ENCODE data around the gene UQCRH.
"Not testable (repeated sequence)": the region's sequence is repeated elsewhere in the genome, so short reads cannot be mapped to it uniquely, and the experiment has no call there.

Gene UQCRH

GRCh38 chr1:46298387-46298786 is 5.1 kb upstream of the UQCRH start:
- in situ Hi-C loops (cut with HindIII; ENCODE audit: low sequenced_read_pairs), result loop anchor here (5.0 kb wide), 1 partner anchor 44 kb away; the partner anchor contains the start of gene NSUN4

- in situ Hi-C loops (cut with HindIII; ENCODE audit: low sequenced_read_pairs), result no loop called here
Measured at GRCh38 chr1:46300673-46301405, 2.7 kb upstream of the UQCRH start.

- in situ Hi-C loops (cut with HindIII; ENCODE audit: low sequenced_read_pairs), result no loop called here
Measured at GRCh38 chr1:46301406-46301807, 2.1 kb upstream of the UQCRH start.

- in situ Hi-C loops (cut with HindIII; ENCODE audit: low sequenced_read_pairs), result no loop called here
Measured at GRCh38 chr1:46301808-46302640, 1.5 kb upstream of the UQCRH start.

- in situ Hi-C loops (cut with HindIII; ENCODE audit: low sequenced_read_pairs), result no loop called here
Measured at GRCh38 chr1:46302641-46303037, 859 bp upstream of the UQCRH start.

- in situ Hi-C loops (cut with HindIII; ENCODE audit: low sequenced_read_pairs), result no loop called here
Measured at GRCh38 chr1:46303872-46304326, 401 bp downstream of the UQCRH start.

GRCh38 chr1:46306159-46306530 is 2.6 kb downstream of the UQCRH start:
- in situ Hi-C loops (cut with HindIII; ENCODE audit: low sequenced_read_pairs), result no loop called here

DNA sequence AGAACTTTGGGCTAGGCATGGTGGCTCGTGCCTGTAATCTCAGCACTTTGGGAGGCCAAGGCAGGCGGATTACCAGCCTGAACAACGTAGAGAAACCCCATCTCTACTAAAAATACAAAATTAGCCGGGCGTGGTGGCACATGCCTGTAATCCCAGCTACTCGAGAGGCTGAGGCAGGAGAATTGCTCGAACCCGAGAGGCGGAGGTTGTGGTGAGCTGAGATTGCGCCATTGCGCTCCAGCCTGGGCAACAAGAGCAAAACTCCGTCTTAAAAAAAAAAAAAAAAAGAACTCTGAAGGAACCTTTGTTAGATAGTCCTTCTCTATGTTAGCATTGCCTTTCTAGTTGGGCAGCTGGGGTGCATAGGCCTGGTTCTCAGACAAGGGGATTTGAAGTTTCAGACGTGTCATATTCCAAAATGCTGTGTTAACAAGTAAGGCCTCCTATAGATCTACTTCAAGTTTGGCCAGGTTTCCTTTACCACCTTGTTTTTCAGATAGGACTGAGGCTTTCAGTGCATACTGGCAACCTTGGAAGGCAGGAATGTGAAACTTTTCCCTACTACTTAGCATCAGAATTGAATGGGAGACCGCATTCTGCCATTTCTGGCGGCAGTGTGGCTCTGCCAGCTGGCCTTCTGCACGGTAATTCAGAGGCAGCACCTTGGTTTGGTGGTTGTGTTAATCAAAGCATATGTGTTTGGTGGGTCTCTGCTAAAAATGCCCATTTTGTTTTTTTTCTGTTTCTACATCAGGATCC is 6.1 kb downstream of the UQCRH start:
- in situ Hi-C loops (cut with HindIII; ENCODE audit: low sequenced_read_pairs), result no loop called here

DNA sequence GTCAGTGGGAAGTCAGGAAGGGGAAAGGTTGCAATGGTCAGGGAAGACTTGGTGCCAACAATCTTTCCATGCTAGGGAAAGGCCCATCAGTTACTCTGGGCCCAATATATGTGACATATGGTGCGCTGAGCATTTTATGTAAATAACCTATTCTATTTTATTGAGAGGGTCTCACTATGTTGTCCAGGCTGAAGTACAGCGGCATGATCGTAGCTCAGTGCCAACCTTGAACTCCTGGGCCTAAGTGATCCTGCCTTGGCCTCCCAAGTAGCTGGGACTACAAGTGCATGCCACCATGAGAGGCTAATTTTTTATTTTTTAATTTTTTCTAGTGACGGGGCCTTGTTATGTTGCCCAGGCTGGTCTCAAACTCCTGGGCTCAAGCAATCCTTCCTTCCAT is 6.8 kb downstream of the UQCRH start:
- in situ Hi-C loops (cut with HindIII; ENCODE audit: low sequenced_read_pairs), result no loop called here

DNA sequence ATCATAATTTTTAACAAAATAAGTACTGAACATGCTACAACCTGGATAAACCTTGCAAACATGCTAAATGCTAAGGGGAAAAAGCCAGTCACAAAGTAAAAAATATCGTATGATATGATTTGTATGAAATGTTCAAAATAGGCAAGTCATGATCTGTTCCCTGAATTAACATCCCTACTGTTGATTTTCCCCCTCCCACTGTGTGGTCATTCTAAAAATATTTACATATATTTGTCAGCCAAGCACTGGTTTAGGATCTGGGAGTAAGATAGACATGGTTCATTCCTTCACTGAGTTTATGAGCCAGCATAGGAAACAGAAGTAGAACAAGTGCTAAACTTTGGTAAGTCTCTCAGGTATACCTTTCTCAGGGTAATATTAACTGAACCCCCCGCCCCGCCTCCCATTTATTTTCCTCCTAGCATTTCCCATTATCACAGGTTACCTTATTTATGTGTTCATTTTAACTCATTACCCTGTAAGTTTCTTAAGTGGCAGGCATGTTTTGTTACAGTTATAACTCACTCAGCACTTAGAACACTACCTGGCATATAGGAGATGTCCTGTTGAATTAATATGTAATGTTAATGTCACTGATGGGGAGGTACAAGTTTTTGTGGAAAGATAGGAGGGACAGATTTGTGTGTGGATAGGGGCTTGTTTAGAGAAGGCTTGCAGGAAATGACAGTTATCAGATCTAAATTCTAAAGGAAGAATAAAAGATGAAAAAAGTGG is 12.3 kb downstream of the UQCRH start:
- in situ Hi-C loops (cut with HindIII; ENCODE audit: low sequenced_read_pairs), result no loop called here

GRCh38 chr1:46317323-46317722 is 13.8 kb downstream of the UQCRH start:
- in situ Hi-C loops (cut with HindIII; ENCODE audit: low sequenced_read_pairs), result no loop called here

- in situ Hi-C loops (cut with HindIII; ENCODE audit: low sequenced_read_pairs), result not testable (repeated sequence)
Measured at GRCh38 chr1:46319301-46319700, 15.8 kb downstream of the UQCRH start.

DNA sequence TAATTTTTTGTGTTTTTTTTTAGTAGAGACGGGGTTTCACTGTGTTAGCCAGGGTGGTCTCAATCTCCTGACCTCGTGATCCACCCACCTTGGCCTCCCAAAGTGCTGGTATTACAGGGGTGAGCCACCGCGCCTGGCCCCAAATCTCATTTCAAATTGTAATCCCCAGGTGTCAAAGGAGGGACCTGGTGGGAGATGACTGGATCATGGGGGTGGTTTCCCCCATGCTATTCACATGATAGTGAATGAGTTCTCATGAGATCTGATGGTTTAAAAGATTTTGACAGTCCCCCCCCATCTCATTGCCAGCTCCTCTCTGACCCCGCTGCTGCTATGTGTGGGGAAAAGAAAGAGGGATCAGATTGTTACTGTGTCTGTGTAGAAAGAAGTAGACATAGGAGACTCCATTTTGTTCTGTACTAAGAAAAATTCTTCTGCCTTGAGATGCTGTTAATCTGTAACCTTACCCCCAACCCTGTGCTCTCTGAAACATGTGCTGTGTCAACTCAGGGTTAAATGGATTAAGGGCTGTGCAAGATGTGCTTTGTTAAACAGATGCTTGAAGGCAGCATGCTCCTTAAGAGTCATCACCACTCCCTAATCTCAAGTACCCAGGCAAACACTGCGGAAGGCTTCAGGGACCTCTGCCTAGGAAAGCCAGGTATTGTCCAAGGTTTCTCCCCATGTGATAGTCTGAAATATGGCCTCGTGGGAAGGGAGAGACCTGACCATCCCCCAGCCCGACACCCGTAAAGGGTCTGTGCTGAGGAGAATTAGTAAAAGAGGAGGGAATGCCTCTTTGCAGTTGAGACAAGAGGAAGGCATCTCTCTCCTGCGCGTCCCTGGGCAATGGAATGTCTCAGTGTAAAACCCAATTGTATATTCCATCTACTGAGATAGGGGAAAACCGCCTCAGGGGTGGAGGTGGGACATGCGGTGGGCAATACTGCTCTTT is 16.7 kb downstream of the UQCRH start:
- in situ Hi-C loops (cut with HindIII; ENCODE audit: low sequenced_read_pairs), result not testable (repeated sequence)

DNA sequence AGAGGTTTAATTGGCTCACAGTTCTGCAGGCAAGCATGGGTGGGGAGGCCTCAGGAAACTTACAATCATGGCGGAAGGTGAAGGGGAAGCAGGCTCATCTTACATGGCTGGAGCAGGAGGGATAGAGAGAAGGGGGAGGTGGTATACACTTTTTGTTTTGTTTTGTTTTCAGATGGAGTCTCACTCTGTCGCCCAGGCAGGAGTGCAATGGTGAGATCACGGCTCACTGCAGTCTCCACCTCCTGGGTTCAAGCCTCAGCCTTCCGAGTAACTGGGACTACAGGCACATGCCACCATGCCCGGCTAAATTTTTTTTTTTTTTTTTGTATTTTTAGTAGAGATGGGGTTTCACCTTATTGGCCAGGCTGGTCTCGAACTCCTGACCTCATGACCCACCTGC is 18.7 kb downstream of the UQCRH start:
- in situ Hi-C loops (cut with HindIII; ENCODE audit: low sequenced_read_pairs), result not testable (repeated sequence)

DNA sequence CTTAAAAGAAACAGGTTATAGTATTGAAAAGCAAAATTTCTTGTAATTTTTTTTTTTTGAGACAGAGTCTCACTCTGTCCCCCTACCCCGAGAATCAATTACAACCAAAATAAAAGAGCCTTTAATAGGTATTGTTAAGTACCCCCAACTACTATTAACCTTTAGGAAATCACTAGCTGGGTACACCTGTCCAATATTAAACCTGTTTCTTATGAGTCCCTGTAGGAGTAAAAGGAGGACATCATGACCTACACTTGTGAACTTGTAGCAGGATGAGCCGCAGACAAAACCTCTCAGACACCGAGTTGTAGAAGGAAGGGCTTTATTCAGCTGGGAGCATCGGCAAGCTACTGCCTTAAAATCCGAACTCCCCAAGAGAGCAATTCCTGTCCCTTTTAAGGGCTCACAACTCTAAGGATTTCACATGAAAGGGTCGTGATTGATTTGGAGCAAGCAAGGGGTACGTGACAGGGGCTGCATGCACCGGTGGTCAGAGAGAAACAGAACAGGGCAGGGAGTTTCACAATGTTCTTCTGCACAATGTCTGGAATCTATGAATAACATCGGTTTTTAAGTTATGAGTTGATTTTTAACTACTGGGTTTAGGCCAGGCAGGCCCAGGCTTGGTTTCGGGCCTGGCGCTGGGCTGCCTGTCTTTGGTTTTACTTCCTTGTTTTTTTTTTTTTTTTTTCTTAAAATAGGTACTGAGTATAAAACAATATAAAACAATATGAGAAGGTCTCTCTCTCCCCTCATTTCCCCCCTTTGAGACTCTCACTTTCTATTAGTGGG is 22.0 kb downstream of the UQCRH start:
- in situ Hi-C loops (cut with HindIII; ENCODE audit: low sequenced_read_pairs), result not testable (repeated sequence)

DNA sequence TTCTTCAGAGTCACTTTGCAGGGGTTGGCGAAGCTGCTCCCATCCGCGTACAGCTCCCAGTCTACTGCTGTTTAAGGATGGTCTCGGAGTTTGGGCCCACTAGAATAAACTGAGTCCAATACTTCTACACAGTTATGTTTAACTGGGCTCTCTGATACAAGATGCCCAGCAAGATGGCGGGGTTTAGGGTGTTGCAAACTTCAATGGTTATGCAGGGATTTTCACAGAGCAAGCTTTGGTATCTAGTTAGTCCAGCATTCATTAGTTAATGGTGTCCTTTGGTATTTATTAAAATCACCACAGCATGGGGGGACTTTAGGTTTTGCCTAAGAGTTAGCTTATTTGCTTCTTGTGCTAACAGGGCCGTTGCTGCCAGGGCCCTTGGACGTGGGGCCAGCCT is 24.7 kb downstream of the UQCRH start:
- in situ Hi-C loops (cut with HindIII; ENCODE audit: low sequenced_read_pairs), result not testable (repeated sequence)

DNA sequence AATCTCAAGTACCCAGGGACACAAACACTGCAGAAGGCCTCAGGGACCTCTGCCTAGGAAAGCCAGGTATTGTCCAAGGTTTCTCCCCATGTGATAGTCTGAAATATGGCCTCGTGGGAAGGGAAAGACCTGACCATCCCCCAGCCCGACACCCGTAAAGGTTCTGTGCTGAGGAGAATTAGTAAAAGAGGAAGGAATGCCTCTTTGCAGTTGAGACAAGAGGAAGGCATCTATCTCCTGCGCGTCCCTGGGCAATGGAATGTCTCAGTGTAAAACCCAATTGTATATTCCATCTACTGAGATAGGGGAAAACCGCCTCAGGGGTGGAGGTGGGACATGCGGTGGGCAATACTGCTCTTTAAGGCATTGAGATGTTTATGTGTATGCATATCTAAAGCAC is 26.3 kb downstream of the UQCRH start:
- in situ Hi-C loops (cut with HindIII; ENCODE audit: low sequenced_read_pairs), result not testable (repeated sequence)

DNA sequence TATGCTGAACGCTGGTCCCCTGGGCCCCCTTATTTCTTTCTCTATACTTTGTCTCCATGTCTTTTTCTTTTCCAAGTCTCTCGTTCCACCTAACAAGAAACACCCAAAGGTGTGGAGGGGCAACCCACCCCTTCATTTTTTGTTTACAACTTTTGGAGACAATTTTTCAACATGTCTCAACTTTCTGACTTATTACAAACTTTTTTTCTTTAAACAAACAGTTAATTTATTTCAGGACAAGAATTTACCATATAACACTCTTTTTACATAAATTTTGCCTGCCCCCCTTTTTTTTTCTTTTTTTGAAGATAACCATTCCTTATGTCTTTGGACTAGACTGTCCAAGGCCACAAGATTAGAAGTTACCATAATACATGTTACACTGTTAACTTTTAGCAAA is 26.9 kb downstream of the UQCRH start:
- in situ Hi-C loops (cut with HindIII; ENCODE audit: low sequenced_read_pairs), result not testable (repeated sequence)
